HG03060 (cell line): ENCODE results near the gene STATH.
"Not testable (repeated sequence)": the region's sequence is repeated elsewhere in the genome, so short reads cannot be mapped to it uniquely, and the experiment has no call there.

ENCODE experiments used
- ATAC-seq: cut with Tn5 transposase; IDR thresholded peaks from one replicate; pipeline ENCODE4 v1.9.1; 2021; ENCODE audit warnings: low read depth, moderate number of reproducible peaks; ENCODE audit not compliant: unreplicated experiment

STATH gene, protein sequence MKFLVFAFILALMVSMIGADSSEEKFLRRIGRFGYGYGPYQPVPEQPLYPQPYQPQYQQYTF

DNA sequence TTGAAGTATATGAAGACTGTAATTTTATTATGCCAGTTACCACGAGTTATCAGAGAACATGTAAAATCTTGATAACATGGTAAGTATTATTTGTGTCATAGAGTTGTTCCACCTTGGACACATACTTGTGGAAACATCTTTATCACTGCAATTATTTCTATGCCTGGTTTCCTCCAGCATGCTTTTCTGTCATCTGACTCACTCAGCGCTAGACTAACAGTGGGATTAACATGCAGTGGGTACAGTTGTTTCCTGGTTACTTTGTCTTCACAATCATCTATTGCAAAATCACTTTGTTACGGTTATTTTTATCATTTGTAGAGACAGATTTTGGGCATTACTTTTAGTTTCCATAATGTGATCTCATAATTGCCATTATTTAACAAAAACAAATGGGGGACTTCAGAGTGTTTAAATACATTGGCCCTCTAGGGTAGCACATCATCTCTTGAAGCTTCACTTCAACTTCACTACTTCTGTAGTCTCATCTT is at the start of gene STATH:
Gene STATH (plus strand): TSS at position 441 of the 491 bp plus-strand sequence. CDS start 2,472 bp downstream, outside the sequence.
- no peak for ATAC-seq

- ATAC-seq, result no peak
These were observed 44.2 kb upstream of the STATH start for GRCh38 chr4:69951602-69952001.

GRCh38 chr4:69957209-69957608 is 38.6 kb upstream of the STATH start:
- no peak for ATAC-seq

GRCh38 chr4:69965628-69966027 is 30.1 kb upstream of the STATH start, which contains the start of gene CSN2:
Gene CSN2, minus strand, starts transcription at chr4:69965728. Its CDS starts 4,733 bp downstream, at chr4:69960995.
- no peak for ATAC-seq

DNA sequence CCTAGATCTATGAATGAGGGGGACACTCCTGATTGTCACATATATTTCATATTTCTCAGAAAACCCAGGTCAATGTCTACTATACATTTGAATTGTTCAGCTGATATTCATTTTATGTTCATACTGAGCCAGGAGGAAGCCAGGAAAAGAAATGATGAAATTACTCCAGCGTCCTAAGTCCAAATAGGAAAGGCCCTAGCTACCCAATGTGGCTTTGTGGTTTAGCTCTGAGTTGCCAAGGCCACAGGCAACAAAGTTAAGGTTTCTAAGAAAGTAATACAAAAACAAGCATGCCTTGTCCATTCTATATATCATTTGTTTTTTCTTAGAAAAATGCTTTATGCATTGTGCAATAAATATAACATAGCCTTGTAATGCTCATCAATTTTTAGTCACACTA is 25.7 kb upstream of the STATH start:
- no peak for ATAC-seq

GRCh38 chr4:69974631-69975030 is 21.1 kb upstream of the STATH start:
- ATAC-seq, result no peak

DNA sequence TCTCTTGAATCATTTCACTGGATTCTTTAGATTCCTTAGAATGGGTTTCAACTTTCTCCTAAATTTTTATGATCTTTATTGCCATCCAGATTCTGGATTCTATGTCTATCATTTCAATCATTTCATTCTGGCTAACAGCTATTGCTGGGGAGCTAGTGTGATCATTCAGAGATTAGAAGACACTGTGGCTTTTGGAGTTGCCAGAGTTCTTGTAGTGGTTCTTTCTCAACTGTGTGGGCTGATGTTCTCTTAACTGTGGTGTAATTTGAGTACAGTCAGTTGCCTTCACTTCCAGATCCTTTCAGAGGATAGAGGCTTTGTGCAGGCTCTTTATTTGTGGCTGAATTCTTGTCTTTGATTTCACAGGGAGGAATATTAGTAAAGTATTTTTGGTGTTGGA is 18.2 kb upstream of the STATH start:
- no peak for ATAC-seq

DNA sequence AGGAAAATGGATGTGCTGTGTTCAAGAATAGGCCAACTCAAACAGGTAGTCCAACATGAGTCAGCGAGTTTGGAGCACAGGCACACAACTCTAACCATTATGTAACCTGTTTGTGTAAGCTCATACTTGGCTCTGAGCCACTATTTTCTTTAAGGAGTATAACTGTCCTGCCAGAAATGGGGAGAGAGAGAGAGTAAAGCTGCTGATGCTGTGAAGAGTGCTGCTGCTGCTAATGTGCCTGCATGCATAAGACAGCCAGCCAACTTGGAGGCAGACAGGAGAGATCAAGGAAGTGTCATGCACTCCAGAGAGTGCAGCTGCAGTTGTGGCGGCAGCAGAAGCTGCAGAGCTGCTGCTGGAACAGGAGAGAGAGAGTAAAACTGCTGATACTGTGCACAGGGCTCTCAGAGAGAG is 11.7 kb upstream of the STATH start:
- ATAC-seq, result no peak

GRCh38 chr4:69986663-69987062 is 9.1 kb upstream of the STATH start:
- ATAC-seq, result no peak

DNA sequence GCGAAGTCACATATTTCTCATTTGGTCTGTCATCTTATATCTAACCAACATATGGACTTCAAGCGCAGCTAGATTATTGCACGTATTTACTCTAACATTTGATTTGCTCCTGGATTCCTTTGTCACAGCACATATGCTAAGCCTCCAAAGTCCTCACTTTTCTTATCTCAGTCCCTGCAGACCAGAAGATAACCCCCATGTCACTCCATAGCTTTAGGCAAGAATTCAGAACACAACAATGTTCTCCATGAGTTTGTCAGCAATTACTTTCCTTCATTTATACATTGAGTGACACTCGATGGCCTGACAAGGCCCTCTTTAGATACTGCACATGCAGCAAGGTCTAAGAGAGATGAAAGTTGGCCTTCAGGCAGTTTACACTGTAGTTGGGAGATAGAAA is 4.8 kb upstream of the STATH start:
- ATAC-seq, result no peak

DNA sequence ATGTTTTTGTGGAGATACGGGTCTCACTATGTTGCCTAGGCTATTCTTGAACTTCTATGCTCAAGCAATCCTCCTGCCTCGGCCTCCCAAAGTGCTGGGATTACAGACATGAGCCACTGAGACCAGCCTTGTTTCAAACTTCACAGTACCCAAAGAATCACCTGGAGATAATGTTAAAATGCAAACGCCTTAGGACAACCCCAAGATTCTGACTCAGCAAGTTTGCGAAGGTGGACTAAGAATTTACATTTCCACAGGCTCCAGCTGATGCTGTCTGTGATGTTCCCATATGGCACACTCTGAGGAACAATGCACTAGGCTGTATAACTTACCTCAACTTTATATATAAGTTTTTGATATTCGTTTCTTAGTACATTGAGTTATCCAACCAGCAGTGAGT is 984 bp upstream of the STATH start:
- ATAC-seq, result no peak

- ATAC-seq, result no peak
These were observed 3.7 kb downstream of the STATH start for GRCh38 chr4:69999420-69999819.

DNA sequence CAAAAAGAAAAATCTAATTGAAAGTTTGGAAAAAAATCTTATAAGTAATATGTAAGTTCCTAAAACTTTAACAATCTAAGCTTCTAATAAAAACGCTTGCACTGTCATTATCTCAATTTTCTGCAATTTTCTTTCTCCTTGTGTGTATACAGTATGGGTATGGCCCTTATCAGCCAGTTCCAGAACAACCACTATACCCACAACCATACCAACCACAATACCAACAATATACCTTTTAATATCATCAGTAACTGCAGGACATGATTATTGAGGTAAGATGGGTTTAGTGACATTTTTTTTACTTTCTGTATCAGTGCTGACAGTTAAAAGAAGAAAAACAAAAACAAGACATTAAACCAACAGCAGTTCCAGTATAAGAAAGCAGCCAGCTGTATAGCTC is 4.9 kb downstream of the STATH start:
- ATAC-seq, result no peak

- no peak for ATAC-seq
These were observed 6.7 kb downstream of the STATH start for GRCh38 chr4:70002507-70002906.

GRCh38 chr4:70008771-70009170 is 13.0 kb downstream of the STATH start:
- no peak for ATAC-seq

DNA sequence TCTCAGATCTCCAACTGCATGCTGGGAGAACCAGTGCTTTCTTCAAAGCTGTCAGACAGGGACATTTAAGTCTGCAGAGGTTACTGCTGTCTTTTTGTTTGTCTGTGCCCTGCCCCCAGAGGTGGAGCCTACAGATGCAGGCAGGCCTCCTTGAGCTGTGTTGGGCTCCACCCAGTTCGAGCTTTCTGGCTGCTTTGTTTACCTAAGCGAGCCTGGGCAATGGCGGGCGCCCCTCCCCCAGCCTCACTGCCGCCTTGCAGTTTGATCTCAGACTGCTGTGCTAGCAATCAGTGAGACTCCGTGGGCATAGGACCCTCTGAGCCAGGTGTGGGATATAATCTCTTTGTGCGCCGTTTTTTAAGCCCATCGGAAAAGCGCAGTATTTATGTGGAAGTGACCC is 23.2 kb downstream of the STATH start:
- ATAC-seq, result not testable (repeated sequence)

DNA sequence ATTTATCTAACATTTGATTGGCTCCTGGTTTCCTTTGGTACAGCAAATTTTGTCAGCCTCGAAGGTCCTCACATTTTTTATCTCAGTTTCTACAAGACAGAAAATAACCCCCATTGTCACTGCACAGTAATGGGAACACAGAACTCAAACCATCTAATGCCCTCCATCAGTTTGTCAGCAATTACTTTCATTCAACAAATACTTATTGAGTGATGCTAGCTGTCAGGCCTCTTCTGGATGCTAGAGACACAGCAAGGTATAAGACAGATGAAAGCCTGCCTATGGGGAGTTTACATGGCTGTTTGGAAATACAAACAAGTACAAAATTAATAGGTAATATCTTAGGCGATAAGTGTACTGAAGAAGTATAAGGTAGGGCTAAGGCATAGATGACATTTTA is 27.5 kb downstream of the STATH start:
- no peak for ATAC-seq

GRCh38 chr4:70027011-70027410 is 31.2 kb downstream of the STATH start:
- no peak for ATAC-seq

DNA sequence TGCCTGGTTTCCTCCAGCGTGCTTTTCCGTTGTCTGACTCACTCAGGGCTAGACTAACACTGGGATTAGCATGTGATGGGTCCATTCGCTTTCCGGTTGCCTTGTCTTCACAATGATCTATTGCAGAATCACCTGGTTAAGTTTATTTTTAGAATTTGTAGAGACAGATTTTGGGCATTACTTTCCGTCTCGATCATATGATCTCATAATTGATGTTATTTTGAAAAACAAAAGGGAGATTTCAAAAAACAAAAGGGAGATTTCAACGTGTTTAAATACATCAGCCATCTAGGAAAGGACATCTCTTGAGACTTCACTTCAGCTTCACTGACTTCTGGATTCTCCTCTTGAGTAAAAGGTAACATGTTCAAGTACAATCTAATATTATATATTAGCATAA is 32.4 kb downstream of the STATH start, which contains the start of gene HTN3:
Gene HTN3 (plus strand): TSS at position 301 of the 400 bp plus-strand sequence. CDS start 2,282 bp downstream, outside the sequence.
- ATAC-seq, result not testable (repeated sequence)

DNA sequence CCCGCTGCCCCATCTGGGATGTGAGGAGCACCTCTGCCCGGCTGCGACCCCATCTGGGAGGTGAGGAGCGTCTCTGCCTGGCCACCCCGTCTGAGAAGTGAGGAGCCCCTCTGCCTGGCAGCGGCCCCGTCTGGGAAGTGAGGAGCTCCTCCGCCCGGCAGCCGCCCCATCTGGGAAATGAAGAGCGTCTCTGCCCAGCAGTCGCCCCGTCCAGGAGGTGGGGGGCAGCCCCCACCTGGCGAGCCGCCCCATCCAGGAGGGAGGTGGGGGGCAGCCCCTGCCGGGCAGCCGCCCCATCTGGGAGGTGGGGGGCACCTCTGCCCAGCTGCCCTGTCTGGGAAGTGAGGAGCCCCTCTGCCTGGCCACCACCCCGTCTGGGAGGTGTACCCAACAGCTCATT is 41.8 kb downstream of the STATH start:
- not testable (repeated sequence) for ATAC-seq

GRCh38 chr4:70039928-70040327 is 44.2 kb downstream of the STATH start:
- ATAC-seq, result not testable (repeated sequence)

GRCh38 chr4:70041652-70042286 is 46.0 kb downstream of the STATH start:
- ATAC-seq, result no peak
